OCI-M1 (cell line): ENCODE measurements around the gene IL1RAPL2.

Source experiments
- DNase-seq: peaks from one replicate; lab custom pipeline; 2025; lab: John Stamatoyannopoulos, UW

Gene IL1RAPL2

DNA sequence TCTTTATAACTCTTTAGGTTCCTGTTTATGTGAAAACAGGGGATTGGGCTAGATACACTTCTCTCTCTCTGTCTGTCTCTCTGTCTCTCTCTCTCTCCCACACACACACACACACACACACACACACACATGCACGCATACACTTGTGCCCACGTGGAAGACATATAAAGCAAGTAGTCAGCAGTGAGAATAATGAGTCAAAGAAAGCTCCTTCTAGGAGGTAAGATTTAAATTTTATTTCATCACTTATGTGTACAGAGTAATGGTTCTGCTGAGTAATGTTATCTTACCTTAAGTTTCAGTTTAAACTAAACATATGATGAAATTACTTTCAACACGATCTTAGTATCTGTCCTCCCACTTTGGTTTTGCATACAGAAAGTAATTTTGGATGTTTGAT lies 897.5 kb downstream of the IL1RAPL2 start:
- peak; percentile 34 for DNase-seq

DNA sequence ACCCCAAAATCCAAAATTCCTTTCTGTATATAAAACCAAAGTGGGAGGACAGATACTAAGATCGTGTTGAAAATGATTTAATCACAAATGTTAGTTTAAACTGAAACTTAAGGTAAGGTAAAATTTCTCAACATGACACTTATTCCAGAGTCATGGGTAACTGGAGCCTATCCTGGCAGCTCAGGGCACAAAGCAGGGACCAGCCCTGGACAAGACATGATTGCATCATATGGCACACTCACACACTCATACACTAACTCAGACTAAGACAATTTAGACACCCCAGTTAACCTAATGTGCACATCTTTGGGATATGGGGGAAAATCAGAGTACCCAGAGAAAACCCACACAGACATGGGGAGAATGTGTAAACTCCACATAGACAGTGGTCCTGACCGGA lies 898.6 kb downstream of the IL1RAPL2 start:
- no peak for DNase-seq

DNA sequence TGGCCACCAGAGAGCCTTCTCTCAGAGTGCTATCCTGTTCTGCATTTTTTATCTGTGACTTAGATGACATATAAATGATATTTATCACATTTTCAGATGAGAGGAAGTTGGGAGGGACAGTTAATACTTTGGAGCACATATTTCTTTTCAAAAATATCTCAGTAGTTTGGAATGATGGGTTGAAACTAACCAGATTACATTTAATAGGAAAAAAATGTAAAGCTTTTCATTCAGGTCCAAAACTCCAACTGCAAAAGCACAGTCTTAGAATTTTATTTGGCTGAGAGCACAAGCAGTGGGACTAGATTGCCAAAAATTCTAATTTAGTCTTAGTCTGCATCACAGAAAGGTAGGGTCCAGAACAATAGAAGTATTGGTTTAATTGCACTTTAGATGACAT lies 902.7 kb downstream of the IL1RAPL2 start:
- no peak for DNase-seq

DNA sequence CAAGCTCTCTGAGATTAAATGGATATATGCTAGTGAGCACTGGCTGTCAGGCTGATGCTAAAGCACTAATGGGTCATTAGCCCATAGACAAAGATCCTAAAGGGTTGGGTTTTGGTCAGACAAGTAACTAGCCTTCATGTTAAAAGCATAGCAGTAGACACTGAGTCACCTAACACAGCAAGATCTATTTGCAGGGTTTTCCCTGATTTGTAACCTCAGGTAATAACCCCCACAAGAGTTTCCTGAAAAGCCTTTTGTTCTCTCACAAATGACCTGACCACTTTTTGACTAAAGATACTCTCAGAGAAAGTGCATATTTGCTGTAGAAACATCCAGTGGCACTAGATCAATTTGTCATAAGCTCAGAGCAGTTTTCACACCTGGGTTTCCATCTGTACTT lies 905.6 kb downstream of the IL1RAPL2 start:
- no peak for DNase-seq

DNA sequence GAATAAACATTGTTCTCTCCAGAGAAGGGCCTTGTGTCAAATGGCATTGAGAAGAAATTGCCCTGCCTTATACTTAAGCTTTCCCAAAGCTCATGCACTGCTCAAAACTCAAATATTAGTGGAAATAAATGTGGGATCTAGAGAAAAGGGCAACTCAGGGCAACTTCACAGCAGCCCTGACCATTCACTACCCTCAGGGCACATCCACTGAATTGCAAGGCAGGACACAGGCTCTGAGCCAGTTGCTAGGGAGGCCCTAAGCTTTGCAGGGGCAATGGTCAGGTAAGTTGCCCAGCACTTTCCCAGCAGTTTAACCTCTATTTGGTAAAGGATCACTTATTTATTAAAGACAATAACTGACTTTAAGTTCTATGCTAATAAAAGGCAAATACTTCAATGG lies 909.8 kb downstream of the IL1RAPL2 start:
- DNase-seq: no peak

DNA sequence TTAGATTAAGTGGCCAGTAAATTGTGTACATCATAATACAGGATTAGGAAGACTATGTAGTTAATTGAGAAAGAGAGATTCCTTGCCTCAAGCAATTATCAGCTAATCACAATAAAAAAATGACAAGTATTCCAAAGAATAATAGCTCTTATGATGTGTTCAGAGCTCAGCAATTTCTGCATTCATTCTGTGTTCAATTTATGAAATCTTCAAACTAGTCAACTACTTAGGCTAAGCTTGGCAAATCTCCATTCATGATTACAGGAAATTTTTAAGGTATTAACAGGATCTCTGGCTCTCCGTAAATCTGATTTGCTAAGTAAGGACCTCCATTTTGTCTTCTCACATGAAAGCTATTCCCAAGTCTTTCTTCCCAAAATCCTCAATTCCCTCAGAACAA lies 911.4 kb downstream of the IL1RAPL2 start:
- no peak for DNase-seq

DNA sequence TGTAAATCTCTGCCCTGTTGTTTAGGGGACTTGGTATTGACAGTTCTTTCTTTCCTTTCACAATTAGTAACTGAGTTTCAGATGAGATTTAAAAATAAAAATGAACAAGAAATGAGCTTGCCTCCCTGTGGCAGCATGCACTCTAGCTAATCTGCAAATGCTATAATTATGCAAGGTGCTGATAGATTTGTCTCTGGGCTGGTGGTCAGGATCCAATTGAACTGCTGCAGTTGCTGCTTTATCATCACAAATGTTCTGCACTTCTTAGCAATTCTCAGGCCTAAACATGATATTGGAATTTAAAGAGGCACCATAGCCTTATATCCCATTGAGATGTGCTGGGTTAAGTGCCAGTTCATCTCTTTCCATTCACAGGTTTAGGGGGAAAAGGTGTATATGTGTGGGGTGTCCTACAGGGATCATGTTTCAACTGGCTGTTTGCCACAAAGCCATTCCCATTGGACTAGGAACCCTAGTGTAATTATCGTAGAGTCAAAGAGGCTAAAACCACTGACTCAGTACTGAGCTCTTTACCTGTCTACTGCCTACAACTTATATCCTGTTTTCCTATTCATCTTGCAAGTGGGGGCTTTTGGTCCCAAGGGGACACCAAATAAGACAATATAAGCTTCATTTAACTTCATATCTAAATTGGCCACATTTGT lies 914.8 kb downstream of the IL1RAPL2 start:
- DNase-seq: no peak

DNA sequence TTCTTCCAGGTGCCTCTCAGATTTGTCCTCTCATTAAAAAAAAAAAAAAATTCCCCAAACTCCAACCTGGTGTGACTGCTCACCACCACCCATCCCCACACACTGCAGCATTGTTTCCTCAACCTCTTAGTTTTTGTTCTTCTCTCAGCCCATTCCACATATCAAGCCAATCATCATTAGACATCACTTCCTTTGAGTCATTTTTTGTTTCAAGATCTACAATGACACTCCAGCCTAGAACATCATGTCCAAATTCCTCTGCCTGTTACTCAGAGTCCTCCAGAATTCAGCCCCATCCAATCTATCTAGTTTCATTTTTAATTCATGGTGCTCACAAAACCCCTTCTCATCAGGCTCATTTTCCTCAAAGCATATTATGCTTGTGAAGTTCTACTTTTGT lies 917.0 kb downstream of the IL1RAPL2 start:
- no peak for DNase-seq

DNA sequence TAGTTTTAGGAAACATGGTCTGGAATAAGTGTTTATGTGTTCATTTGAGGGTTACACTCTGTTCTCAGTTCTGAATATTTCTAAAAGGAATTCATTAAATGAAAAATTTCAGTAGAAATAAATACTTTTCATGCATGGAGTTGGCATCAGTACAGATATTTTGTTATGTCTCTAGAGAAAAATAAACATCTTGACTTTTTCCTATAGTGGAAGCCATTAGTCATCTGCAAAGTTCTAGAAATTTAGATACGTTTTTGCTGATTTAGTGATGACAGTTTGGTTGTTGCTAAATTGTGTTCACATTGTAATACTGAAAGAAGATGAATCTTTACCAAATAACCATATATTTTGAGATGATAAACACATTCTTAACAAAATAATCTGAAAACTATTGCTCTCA lies 922.7 kb downstream of the IL1RAPL2 start:
- no peak for DNase-seq

DNA sequence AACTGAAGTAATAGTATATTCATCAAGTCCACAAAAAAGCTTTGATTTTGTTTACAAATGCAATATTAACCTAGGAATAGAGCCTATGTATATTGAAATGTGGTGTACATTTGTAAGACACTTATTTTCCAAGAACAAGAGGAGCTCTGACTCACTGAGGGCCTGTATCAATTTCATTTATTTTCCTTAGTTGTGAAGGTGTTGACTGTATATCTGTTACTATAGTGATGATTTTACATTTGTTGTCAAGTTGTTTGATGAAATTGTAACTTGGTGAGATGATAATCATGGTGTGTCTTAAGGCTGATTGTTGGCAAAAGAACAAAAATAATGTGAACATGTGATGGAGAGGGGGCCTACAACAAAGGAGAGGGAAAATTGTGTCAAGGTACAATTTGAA lies 929.4 kb downstream of the IL1RAPL2 start:
- no peak for DNase-seq

DNA sequence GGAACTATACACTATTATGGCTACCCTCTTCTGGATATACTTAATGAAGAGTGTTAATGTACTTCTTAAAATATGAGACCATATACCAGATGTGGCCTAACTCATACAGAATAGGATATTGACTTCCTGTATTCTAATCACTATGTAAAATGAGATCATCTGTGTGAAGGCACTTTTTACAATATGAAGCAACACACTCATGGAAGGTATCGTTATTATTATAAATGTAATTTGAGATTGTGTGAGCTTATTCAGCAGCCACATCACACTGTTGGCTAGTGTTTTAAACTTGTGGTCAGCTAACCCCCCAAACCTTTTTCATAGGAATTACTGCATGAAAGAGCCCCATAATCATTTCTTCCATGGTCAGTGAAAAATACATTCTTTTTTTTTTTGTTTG lies 936.3 kb downstream of the IL1RAPL2 start:
- DNase-seq: no peak

DNA sequence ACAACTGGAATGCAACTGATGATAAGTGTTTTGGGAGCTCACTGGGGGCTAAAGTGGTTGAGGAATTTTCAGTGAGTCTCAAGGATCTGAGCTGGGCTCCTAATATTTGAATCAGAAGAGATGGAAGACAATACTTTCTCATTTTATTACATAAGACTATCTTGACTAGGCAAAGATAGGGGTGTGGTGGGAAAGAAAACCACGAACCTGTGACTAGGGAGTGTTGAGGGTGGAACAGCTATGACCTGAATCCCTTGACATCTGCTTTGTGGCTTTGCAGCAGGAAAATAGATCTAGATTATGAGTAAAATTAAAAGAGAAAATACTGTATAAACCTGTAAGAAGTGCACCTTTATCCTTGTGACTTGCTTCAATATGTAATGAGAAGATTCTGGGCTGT lies 949.6 kb downstream of the IL1RAPL2 start:
- DNase-seq: peak; percentile 1

DNA sequence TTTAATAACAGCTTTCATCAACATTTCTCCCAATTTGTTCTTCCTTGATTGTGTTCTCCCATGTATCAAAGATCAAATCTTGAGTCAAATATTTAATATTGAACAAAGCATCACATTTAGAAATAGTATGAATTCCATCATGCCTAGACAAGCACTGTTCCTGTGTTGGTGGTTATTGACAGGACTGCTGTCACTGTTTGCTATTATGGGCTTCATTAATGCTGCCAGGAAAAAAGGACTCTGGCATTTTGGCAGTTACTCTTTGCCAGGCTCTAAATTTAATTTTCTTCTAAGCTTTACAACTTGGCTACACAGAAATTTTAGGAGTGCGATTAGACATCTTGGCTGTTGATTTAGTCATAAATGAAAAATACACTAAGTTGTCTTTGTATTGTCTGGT lies 960.4 kb downstream of the IL1RAPL2 start:
- DNase-seq: no peak

DNA sequence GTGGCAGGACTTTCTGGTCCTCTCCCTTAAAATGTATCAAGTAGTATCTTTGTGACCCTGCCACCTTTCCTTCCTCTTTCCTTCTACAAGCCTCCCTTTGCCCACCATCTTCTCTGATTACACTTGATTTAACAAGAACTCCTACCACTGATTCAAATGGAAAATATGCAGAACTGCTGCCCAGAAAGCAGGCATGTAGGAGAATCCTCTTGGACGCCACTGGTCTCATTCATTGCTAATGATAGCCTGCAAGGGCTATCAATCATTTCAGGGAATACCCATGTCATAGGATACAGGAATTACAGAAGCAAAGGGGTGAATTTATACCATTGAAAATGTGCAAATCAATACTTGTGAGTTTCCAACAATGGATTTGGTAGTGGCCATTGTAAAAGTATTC lies 961.8 kb downstream of the IL1RAPL2 start:
- DNase-seq: no peak

DNA sequence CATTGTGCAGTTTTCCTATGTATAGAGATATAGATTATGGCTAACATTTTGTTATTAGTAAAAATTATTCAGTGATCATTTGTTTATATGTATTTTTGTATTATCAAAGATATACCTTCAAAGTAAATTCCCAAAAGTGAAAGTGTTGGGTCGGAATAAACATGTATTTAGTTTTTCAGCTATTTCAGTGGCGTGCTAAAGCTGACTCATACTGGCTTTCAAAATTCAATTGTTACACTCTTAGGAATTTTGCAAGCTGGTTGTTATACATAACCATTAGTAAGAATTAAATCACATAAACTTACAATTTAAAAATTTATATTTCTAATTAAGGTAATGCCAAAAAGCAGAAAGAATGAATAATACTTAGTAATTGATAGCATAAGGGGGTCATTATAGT lies 968.0 kb downstream of the IL1RAPL2 start:
- DNase-seq: no peak

DNA sequence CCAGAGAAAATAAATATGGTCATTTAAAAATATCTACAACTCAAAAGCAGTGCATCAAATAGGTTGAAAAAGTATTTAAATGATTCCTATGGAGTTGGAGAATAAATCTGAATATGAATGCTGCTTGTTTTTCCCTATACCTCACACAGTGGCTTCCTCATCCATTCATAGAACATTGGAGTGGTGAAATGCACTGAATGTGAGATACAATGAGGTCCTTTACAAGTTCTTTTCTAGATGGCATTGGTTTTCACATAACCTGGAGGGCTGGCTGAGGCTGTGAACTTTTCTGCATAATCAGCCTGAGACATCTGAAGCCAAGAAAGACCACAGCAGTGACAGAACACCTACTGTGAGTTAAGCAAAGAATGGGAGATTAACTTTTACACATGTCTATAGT lies 977.3 kb downstream of the IL1RAPL2 start:
- DNase-seq: no peak

DNA sequence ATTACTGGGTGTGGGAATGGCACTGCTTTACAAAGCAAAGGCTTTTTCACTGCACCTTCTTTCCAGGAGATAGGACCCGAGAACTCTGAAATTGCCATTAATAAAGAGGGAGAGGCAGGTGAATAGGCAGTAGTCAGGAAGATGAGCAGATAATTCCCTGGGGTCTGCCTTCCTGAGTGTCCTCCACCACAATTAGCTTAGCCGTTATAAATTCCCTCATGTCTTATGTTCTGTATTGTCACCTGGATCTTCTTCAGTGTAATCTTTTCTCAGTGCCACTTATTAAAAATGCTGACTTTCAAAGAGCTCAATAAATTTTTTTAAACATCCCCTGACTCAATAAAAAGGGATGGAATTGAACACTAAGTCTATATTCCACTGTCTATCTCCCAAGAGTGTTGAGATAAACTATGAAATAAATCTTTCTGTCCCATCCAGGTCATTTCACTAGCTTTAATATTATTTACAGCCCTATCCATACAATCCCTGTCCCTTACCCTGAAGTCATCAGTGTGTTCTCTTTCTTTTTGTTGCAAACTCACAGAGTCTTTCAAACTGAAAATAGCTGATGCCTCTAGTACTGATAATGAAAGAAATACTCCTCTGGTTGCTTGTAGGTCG lies 984.2 kb downstream of the IL1RAPL2 start:
- no peak for DNase-seq

DNA sequence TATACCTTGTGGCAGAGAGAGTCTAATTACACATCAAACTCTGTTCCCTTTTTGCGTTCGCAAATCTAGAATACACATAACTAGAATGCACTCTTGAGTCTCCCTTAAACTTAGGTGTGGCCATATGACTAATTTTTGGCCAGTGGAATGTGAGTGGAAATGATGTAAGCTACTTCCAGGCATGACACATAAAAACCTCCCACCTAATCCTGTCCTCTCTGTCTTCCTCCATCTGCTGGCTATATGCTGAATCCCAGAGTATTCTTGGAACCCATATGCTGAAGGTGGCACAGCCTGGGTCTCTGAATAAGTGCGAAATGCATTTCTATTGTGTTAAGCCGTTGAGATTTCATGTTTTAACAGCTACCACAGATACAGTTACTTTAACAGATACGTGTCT lies 986.4 kb downstream of the IL1RAPL2 start:
- peak; percentile 1 for DNase-seq

DNA sequence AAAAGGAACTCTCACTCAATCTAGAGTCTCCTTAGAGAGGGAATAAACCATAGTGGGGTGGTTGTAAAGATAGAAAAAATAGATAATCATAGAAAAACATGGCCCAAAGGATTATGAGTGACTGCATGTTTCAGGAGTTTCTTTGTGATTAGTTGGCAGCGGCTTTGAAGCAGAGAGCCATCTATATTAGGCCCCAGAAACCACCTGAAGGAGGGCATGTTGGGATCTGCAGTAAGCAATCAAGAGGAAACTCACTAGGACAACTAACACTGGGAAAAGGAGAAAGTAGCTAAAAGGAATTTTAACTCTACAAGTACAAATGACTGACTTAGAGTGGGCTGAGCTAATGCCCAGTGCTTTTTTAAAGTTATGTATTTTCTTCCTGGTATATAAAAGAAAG lies 987.1 kb downstream of the IL1RAPL2 start:
- no peak for DNase-seq

DNA sequence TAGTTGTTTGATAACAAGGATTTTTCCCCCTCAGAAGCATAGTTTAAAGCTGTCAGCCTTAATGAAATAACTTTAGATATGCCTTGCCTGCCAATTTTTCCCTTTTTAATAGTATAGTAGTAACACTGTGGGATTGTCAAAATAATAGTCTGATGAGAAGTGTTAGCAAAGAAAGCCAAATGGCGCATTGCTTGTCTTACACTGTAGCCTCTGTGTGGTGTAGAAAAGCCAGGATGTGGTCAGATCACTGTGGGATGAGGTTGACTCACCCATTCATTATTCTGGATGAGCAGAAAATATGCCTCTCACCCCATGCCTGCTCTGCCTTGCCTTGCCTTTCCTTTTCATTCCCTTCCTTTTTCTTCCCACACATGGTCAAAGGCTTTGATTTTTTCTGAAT lies 998.5 kb downstream of the IL1RAPL2 start:
- peak; percentile 38 for DNase-seq

DNA sequence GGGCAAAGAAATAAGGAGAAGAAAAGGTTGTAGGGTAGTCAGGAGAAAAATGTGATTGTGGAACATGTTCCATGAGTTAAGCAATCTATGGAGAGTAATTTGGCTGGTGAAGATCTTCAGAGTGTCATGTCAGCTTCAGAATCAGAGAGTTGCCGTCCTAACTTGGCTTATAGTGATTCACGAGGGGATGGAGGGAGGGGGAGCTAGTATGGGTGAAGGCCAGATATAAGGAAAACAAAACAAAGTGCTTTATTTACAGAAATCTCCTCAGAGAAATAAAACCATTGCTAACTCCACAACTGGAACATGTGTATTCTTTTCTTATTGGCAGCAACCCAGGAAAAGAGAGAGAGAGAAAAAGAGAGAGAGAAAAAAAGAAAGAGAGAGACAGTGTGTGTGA lies 999.9 kb downstream of the IL1RAPL2 start:
- DNase-seq: no peak

DNA sequence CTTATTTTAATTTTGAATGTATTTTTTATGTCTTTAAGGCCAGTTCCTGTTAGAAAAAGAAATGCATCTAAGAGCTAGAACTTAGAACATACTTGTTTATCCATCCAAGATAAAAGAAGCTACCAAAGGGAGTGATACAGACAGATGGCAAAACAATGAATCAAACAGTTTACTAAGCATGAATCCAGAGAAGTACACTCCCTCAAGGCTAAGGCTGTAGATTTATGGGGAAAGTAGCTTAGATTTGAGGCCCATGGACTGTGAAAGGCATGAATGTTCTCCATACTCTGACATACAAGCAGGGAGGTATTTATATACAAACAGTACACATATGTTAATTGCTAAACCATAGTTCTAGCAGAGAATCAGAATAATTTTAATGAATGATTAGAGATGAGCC lies 1001.1 kb downstream of the IL1RAPL2 start:
- no peak for DNase-seq

DNA sequence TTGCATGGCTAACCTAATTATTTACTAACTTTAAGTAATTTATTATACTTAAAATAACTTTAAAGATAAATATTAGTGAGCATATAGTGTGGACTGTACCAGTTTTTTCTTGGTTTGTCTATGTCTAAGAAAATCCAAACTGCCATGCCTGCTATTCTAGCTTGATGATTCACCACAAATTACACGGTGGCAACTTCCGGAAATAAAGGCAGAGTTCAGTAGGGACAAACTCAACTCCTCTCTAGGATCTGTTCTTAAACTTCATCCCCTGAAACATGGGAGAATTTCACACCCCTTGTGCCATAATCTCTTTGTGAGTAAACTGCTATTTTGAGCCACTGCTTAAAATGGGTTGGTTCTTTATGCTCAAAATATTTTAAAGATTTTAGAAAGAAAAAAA lies 1042.7 kb downstream of the IL1RAPL2 start:
- DNase-seq: peak; percentile 2

DNA sequence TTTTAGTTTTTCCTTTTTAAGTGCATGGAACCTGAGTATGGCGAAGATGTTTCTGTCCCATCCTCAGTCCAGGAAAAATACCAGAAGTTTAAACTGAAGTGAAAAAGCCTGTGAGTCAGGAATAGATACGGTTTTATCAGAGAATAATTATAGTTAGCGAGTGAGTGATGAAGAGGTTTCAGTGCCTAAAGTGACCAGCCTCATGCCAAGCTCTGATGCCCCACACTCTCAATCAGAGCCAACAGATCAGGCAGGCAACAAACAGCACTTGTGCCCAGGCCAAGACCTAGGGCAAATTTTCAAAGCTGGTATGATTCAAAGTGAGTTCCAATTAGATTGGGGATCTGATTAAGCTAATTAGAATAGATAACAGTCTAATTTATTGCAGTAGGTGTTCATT lies 1043.5 kb downstream of the IL1RAPL2 start:
- no peak for DNase-seq
